Neuronal stem cell (in vitro differentiated cells): ENCODE data around the gene NAA15. TPM values are rescaled to one million over a fixed set of nuclear protein-coding genes. Genes with fewer than 3 reads are reported as not detected.
"Not testable (repeated sequence)": the region's sequence is repeated elsewhere in the genome, so short reads cannot be mapped to it uniquely, and the experiment has no call there.

ENCODE experiments used
- DNase-seq: peaks from one replicate; pipeline ENCODE4 v3.0.0-alpha.2; 2013; ENCODE audit warnings: low spot score
- H2AFZ ChIP-seq: one replicate; pipeline ENCODE4 v1.6.1; 2013; ENCODE audit warnings: mild to moderate bottlenecking, low read length, inconsistent platforms
- H2AK5ac ChIP-seq: 2 replicates; pipeline ENCODE4 v1.6.1; 2013; ENCODE audit warnings: low read depth, mild to moderate bottlenecking, inconsistent platforms, low read length, moderate library complexity, mixed read lengths
- H2BK120ac ChIP-seq: 2 replicates; pipeline ENCODE4 v1.6.1; 2013; ENCODE audit warnings: low read depth, mild to moderate bottlenecking, inconsistent platforms, low read length, moderate library complexity, mixed read lengths
- H2BK12ac ChIP-seq: one replicate; pipeline ENCODE4 v1.6.1; 2013; ENCODE audit warnings: low read length, inconsistent platforms
- H2BK15ac ChIP-seq: 2 replicates; pipeline ENCODE4 v1.6.1; 2013; ENCODE audit warnings: mild to moderate bottlenecking, low read length, inconsistent platforms, mixed read lengths
- H2BK5ac ChIP-seq: one replicate; pipeline ENCODE4 v1.6.1; 2013; ENCODE audit warnings: inconsistent platforms, mild to moderate bottlenecking, low read length, moderate library complexity
- H3K14ac ChIP-seq: one replicate; pipeline ENCODE4 v1.6.1; 2013; ENCODE audit warnings: low read length, inconsistent platforms
- H3K18ac ChIP-seq: 2 replicates; pipeline ENCODE4 v1.6.1; 2013; ENCODE audit warnings: low read length, inconsistent platforms
- H3K23ac ChIP-seq: 2 replicates; pipeline ENCODE4 v1.6.1; 2013; ENCODE audit warnings: low read depth, mild to moderate bottlenecking, mixed read lengths, low read length, inconsistent platforms; ENCODE audit not compliant: poor library complexity
- H3K27ac ChIP-seq: replicated peaks from 3 replicates; pipeline ENCODE4 v1.5.1; 2013; ENCODE audit warnings: low read length, inconsistent platforms
- H3K27me3 ChIP-seq, 3 experiments: 2 replicates each; pipeline ENCODE4 v1.6.1; 2013; ENCODE audit warnings: low read length in 3 of 3, mild to moderate bottlenecking in 2 of 3, inconsistent platforms in 1 of 3, low read depth in 1 of 3, mixed read lengths in 1 of 3, moderate library complexity in 1 of 3; ENCODE audit not compliant: control insufficient read depth in 3 of 3, insufficient read depth in 3 of 3
- H3K36me3 ChIP-seq, 2 donors: replicated peaks in 1 of 2; 2 replicates each; pipeline ENCODE4 v1.6.1; 2013; ENCODE audit warnings: low read length in 2 of 2; ENCODE audit not compliant: control insufficient read depth in 2 of 2, insufficient read depth in 2 of 2
- H3K4ac ChIP-seq: 2 replicates; pipeline ENCODE4 v1.6.1; 2013; ENCODE audit warnings: inconsistent platforms, mild to moderate bottlenecking, low read length, moderate library complexity
- H3K4me1 ChIP-seq, 2 donors: 1 replicate in 1 of 2; 2 replicates in 1 of 2; pipeline ENCODE4 v1.6.1; 2013; ENCODE audit warnings: low read length in 2 of 2, low read depth in 1 of 2; ENCODE audit not compliant: control insufficient read depth in 2 of 2, insufficient read depth in 1 of 2
- H3K4me2 ChIP-seq: one replicate; pipeline ENCODE4 v1.6.1; 2013; ENCODE audit warnings: mild to moderate bottlenecking, low read length, inconsistent platforms; ENCODE audit not compliant: insufficient read depth, poor library complexity, severe bottlenecking
- H3K4me3 ChIP-seq, 2 donors: 2 replicates each; pipeline ENCODE4 v1.5.1; 2013; ENCODE audit warnings: low read length in 2 of 2, mild to moderate bottlenecking in 2 of 2, inconsistent platforms in 1 of 2, moderate library complexity in 1 of 2
- H3K79me1 ChIP-seq: one replicate; pipeline ENCODE4 v1.6.1; 2013; ENCODE audit warnings: low read depth, mild to moderate bottlenecking, inconsistent platforms, low read length, moderate library complexity
- H3K9ac ChIP-seq: one replicate; pipeline ENCODE4 v1.6.1; 2013; ENCODE audit warnings: mild to moderate bottlenecking, low read depth, low read length, inconsistent platforms; ENCODE audit not compliant: poor library complexity
- H3K9me3 ChIP-seq, 2 donors: replicated peaks in 1 of 2; 2 replicates each; pipeline versions ENCODE3 to v1.6.1; 2013; ENCODE audit warnings: low read length in 2 of 2, mild to moderate bottlenecking in 2 of 2, inconsistent platforms in 1 of 2, low read depth in 1 of 2, mixed read lengths in 1 of 2, moderate library complexity in 1 of 2; ENCODE audit not compliant: control insufficient read depth in 2 of 2, insufficient read depth in 1 of 2
- H4K8ac ChIP-seq: one replicate; pipeline ENCODE4 v1.6.1; 2013; ENCODE audit warnings: low read depth, mild to moderate bottlenecking, inconsistent platforms, low read length, moderate library complexity
- H4K91ac ChIP-seq: one replicate; pipeline ENCODE4 v1.6.1; 2013; ENCODE audit warnings: low read length, low read depth, mild to moderate bottlenecking, inconsistent platforms; ENCODE audit not compliant: poor library complexity
- WGBS, 2 donors: extraction: QIAGEN DNeasy Blood & Tissue Kit; methylation state at CpG; one replicate each; pipeline ENCODE4 v1.1.7; 2013; ENCODE audit warnings: missing lambda C conversion rate in 2 of 2, mixed read lengths in 1 of 2; ENCODE audit not compliant: insufficient read length in 2 of 2, insufficient replicate concordance in 1 of 2; ENCODE audit errors: extremely low coverage in 2 of 2; 5-methylcytosine and 5-hydroxymethylcytosine counted together
- polyA plus RNA-seq, 2 experiments: library from polyadenylated mRNA; stranded (reverse); fragments of 200-250 nt; gene quantifications; one replicate each; pipeline ENCODE4 v1.2.3, GENCODE V29; 2013

The NAA15 gene
- 23.3 TPM for polyA plus RNA-seq (2013, experiment 1 of 2)
- polyA plus RNA-seq (2013, experiment 2 of 2), result 24.1 TPM

GRCh38 chr4:139301113-139301820 is at the start of gene NAA15:
Gene NAA15 (plus strand): TSS chr4:139301505. CDS start chr4:139301778, 273 bp downstream.
- peak; percentile 97 for DNase-seq
- Histone ChIP-seq H3K27me3 (no peaks in the 10 kb centered on the region), H3K14ac (peak within 1 kb of the TSS; percentile 94), H2AFZ (peak within 1 kb of the TSS; percentile 82), H4K8ac (no peak within 1 kb of the TSS), H3K4me3 (peak within 1 kb of the TSS; percentile 76 to 93), H3K36me3 (peaks cover 7 to 28% of the 10 kb centered on the region in 2 donors), H3K4ac (peak within 1 kb of the TSS; percentile 7), H2AK5ac (peak within 1 kb of the TSS; percentile 17), H3K4me1 (peaks cover 0 to 3% of the 10 kb centered on the region in 2 donors), H2BK12ac (peak within 1 kb of the TSS; percentile 16), H2BK120ac (no peak within 1 kb of the TSS), H4K91ac (peak within 1 kb of the TSS; percentile 68), H3K27ac (peak within 1 kb of the TSS; percentile 84), H2BK5ac (peak within 1 kb of the TSS; percentile 62), H3K79me1 (peaks cover 2% of the 10 kb centered on the region), H3K9ac (peak within 1 kb of the TSS; percentile 97), H3K9me3 (peaks cover 4 to 25% of the 10 kb centered on the region in 2 donors), H3K23ac (peak within 1 kb of the TSS; percentile 93), H3K4me2 (peak within 1 kb of the TSS; percentile 69), H3K18ac (peak within 1 kb of the TSS; percentile 97), H2BK15ac (no peak within 1 kb of the TSS)
- no CpG with 5 or more reads among the region's 61 CpGs for WGBS, 2 donors

- Histone ChIP-seq H4K91ac (no peak overlapping the region), H2AK5ac (no peak overlapping the region), H3K18ac (no peak overlapping the region), H3K4ac (no peak overlapping the region), H4K8ac (no peak overlapping the region), H2BK120ac (no peak overlapping the region), H3K4me2 (no peak overlapping the region), H3K23ac (no peak overlapping the region), H2BK12ac (no peak overlapping the region), H2AFZ (no peak overlapping the region), H3K36me3 (no peaks in the 10 kb centered on the region), H2BK5ac (no peak overlapping the region), H3K27ac (no peak overlapping the region), H3K27me3 (peaks cover 0 to 4% (median 0%) of the 10 kb centered on the region in 3 experiments), H3K9ac (no peak overlapping the region), H3K4me1 (no peaks in the 10 kb centered on the region), H3K9me3 (no peaks in the 10 kb centered on the region), H3K4me3 (no peak overlapping the region), H3K79me1 (no peaks in the 10 kb centered on the region), H3K14ac (no peak overlapping the region), H2BK15ac (no peak overlapping the region)
- no peak for DNase-seq
Measured at GRCh38 chr4:139253046-139253445, 48.3 kb upstream of the NAA15 start.

- Histone ChIP-seq H2BK120ac (no peak overlapping the region), H2BK12ac (no peak overlapping the region), H2BK15ac (no peak overlapping the region), H2AFZ (no peak overlapping the region), H2AK5ac (no peak overlapping the region), H3K4ac (no peak overlapping the region), H2BK5ac (no peak overlapping the region), H3K27me3 (peaks cover 0 to 4% (median 0%) of the 10 kb centered on the region in 3 experiments), H4K8ac (no peak overlapping the region), H4K91ac (no peak overlapping the region), H3K27ac (no peak overlapping the region), H3K79me1 (no peaks in the 10 kb centered on the region), H3K14ac (no peak overlapping the region), H3K9ac (no peak overlapping the region), H3K36me3 (no peaks in the 10 kb centered on the region), H3K18ac (no peak overlapping the region), H3K9me3 (no peaks in the 10 kb centered on the region), H3K23ac (no peak overlapping the region), H3K4me3 (no peak overlapping the region), H3K4me2 (no peak overlapping the region), H3K4me1 (no peaks in the 10 kb centered on the region)
- WGBS, 2 donors, result no CpG with 5 or more reads among the region's 3 CpGs
- DNase-seq, result no peak
Measured at GRCh38 chr4:139253713-139254112, 47.6 kb upstream of the NAA15 start.

GRCh38 chr4:139255581-139255980 is 45.7 kb upstream of the NAA15 start:
- not testable (repeated sequence) for H3K4ac ChIP-seq, H3K4me2 ChIP-seq, H3K27me3 ChIP-seq, H3K27ac ChIP-seq, H3K9me3 ChIP-seq, H3K4me1 ChIP-seq, H3K23ac ChIP-seq, DNase-seq, H2BK120ac ChIP-seq, H3K79me1 ChIP-seq, H3K4me3 ChIP-seq, H2BK15ac ChIP-seq, H2AFZ ChIP-seq, H2AK5ac ChIP-seq, H2BK5ac ChIP-seq, H3K36me3 ChIP-seq, H2BK12ac ChIP-seq, H3K14ac ChIP-seq, H3K9ac ChIP-seq, H4K8ac ChIP-seq, H4K91ac ChIP-seq, H3K18ac ChIP-seq
- no CpG with 5 or more reads among the region's 6 CpGs for WGBS, 2 donors
